ENCODE results near the gene TFIP11.

Gene TFIP11

DNA sequence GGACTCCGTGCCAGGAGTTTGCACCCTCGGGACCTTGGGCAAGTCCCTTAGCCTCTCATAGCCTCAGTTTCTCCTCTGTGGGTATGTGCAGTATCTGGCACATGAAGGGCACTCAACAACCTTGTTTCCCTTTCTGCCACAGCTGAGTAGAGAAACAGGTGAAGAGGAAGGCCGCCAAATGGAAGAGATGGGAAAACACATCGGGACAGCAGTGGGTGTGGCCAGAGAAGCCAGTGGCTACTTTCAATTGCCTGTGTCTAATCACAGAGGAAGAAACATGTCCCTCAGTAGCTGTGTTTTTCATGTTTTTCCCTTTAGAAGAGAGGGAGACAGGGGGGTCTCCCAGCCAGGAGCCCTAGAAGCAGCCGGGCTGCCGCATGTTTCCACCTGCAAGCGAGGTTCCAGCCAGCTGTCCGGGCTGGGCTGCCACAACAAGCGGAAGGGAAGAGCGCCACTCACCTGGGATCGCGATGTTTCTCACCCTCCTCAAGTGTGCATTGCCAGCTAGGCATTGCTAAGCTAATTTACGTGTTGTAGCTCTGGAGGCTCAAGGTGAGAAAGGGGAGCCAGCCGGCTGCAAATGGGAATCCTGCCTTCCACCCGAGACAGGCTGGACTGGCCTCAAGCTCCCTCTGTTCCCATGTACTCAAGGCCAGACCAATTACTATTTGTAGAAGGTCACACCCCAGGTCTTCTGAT is 66.5 kb downstream of the TFIP11 start:
- DNase-seq: peak; percentile 29

DNA sequence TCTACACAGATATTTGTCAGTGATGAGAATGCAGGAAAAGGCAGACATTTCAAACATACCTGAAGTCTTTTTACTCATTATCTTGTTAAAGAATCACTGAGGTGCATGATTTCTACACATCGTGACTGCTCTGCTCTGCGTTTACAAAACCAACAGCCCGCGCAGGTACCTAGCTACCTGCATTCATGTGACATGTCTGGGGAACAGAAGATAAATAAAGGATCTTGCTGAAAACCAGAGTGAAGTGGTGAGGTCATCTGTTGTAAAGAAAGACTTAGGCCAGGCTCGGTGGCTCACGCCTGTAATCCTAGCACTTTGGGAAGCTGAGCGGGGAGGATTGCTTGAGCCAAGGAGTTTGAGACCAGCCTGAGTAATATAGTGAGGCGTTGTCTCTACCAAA is 67.5 kb downstream of the TFIP11 start:
- DNase-seq: no peak

GRCh38 chr22:26443901-26444690 is 68.2 kb downstream of the TFIP11 start:
- DNase-seq: no peak

DNA sequence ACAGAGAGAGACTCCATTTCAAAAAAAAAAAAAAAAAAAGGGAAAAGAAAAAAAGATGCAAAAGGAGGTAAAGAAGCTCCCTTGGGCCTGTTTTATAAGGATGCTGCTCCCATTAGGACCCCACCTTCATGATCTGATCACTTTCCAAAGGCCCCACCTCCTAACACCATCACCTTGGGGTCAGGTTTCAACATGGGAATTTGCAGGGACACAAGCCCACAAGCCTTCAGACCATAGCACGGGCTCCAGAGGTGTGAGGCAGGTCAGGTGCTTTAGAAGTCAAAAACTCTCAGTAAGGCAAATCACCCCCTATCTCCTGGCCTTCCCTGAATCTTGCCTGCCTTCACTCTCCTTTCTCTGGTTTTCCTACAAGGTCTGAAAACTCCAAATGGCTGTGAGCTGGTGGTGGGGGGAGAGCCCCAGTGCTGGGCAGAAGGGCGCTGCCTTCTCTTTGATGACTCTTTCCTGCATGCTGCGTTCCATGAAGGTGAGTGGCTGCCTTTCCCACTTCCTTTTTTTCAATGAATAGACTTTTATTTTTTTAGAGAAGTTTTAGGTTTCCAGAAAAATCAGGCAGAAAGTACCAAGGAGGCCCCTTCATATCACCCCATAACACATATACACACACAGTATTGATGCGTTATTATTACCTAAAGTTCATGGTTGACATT is 70.1 kb downstream of the TFIP11 start:
- no peak for DNase-seq
